ENCODE data around the gene TLX2. TPM values are rescaled to one million over a fixed set of nuclear protein-coding genes. Genes with fewer than 3 reads are reported as not detected.

Gene TLX2
- total and polyA plus RNA-seq, 2 of the 13 experiments (the other 11 are each of a cell fraction or from before 2014, with no cell fraction given) = 0.05 to 0.20 TPM

DNA sequence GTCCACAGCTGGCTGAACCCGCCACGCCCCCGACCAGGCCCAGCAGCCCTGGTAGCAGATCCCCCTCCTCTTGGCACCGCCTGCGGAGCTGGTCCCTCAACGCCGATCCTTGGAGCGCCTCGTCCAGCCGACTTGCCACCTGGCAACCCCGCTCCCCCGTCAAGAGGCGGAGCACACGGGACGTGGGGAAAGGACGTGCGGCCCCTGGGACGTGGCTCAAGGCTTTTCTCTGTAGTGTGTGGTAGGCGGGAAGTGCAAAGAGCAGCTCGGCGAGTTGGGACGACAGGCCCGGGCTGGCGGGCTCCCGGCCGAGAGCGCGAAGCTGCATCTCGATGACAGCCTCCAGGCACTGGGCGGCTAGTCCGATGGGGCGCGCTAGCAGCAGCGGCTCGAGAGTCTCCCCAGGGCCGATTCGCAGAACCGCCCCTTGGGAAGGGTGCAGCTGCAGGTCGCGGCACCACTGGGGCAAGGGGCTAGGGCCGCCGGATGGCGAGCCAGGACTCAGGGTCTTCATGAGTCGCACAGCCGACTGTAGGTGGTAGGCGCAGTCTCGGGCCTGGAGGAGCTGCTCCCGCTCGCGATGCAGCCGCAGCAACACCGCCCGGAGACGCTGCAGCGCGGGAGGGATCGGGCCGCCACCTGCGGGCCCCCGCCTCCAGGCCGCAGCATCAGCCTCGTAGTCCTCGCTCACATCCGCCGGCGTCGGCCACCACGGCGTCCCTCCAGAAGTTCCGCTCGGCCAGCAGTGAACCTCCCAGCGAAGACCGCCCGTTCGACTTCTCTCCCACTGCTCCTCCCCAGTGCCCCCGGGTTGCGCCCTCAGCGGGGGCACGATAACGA, 32.1 kb upstream of the TLX2 start (continued):
- TF ChIP-seq KAT2B (IDR thresholded peaks at IDR 0.05; ENCODE audit: borderline replicate concordance, low read depth, low read length) (no peak), ZNF33A (CRISPR knock-in tag; IDR thresholded peaks at IDR 0.05; ENCODE audit: borderline replicate concordance) (no peak), POLR2AphosphoS2 (IDR thresholded peaks at IDR 0.05; ENCODE audit: low read depth, low read length) (no peak), AGO1 (IDR thresholded peaks at IDR 0.05; ENCODE audit: low read depth, low read length, poor library complexity, severe bottlenecking) (peak; percentile 81), SMYD3 (CRISPR knock-in tag; IDR thresholded peaks at IDR 0.05) (peak; percentile 61), STAT5B (CRISPR knock-in tag; IDR thresholded peaks at IDR 0.05) (no peak), ZNF234 (CRISPR knock-in tag; conservative IDR thresholded peaks at IDR 0.05) (no peak; the same call in 1 of the 2 replicates), ZNF138 (CRISPR knock-in tag; IDR thresholded peaks at IDR 0.05; ENCODE audit: low read depth) (peak; percentile 94), CREM (IDR thresholded peaks at IDR 0.05) (no peak), CREM (CRISPR knock-in tag; IDR thresholded peaks at IDR 0.05) (no peak), KLF16 (CRISPR knock-in tag; IDR thresholded peaks at IDR 0.05) (no peak), KDM6A (CRISPR knock-in tag; IDR thresholded peaks at IDR 0.05; ENCODE audit: low read depth) (no peak), ELF4 (CRISPR knock-in tag; IDR thresholded peaks at IDR 0.05; ENCODE audit: borderline replicate concordance) (no peak; the same call in 1 of the 2 replicates), SYNCRIP (IDR thresholded peaks at IDR 0.05; ENCODE audit: insufficient read depth, low read depth, low read length) (no peak), PTBP1 (IDR thresholded peaks at IDR 0.05; ENCODE audit: low read depth, low read length, poor library complexity, severe bottlenecking) (no peak), AKAP8 (CRISPR knock-in tag; IDR thresholded peaks at IDR 0.05) (peak; percentile 18; the same call in 1 of the 2 replicates)
- TF ChIP-seq, protein P1, sequence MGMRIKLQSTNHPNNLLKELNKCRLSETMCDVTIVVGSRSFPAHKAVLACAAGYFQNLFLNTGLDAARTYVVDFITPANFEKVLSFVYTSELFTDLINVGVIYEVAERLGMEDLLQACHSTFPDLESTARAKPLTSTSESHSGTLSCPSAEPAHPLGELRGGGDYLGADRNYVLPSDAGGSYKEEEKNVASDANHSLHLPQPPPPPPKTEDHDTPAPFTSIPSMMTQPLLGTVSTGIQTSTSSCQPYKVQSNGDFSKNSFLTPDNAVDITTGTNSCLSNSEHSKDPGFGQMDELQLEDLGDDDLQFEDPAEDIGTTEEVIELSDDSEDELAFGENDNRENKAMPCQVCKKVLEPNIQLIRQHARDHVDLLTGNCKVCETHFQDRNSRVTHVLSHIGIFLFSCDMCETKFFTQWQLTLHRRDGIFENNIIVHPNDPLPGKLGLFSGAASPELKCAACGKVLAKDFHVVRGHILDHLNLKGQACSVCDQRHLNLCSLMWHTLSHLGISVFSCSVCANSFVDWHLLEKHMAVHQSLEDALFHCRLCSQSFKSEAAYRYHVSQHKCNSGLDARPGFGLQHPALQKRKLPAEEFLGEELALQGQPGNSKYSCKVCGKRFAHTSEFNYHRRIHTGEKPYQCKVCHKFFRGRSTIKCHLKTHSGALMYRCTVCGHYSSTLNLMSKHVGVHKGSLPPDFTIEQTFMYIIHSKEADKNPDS (CRISPR knock-in tag; IDR thresholded peaks at IDR 0.05) = 0 out of 2 replicates have a peak, but pooled peaks have one; percentile 86
- TF ChIP-seq, protein P2, sequence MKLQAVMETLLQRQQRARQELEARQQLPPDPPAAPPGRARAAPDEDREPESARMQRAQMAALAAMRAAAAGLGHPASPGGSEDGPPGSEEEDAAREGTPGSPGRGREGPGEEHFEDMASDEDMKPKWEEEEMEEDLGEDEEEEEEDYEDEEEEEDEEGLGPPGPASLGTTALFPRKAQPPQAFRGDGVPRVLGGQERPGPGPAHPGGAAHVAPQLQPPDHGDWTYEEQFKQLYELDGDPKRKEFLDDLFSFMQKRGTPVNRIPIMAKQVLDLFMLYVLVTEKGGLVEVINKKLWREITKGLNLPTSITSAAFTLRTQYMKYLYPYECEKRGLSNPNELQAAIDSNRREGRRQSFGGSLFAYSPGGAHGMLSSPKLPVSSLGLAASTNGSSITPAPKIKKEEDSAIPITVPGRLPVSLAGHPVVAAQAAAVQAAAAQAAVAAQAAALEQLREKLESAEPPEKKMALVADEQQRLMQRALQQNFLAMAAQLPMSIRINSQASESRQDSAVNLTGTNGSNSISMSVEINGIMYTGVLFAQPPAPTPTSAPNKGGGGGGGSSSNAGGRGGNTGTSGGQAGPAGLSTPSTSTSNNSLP (IDR thresholded peaks at IDR 0.05; ENCODE audit: low read depth, low read length) = no peak
- TF ChIP-seq, protein P3, sequence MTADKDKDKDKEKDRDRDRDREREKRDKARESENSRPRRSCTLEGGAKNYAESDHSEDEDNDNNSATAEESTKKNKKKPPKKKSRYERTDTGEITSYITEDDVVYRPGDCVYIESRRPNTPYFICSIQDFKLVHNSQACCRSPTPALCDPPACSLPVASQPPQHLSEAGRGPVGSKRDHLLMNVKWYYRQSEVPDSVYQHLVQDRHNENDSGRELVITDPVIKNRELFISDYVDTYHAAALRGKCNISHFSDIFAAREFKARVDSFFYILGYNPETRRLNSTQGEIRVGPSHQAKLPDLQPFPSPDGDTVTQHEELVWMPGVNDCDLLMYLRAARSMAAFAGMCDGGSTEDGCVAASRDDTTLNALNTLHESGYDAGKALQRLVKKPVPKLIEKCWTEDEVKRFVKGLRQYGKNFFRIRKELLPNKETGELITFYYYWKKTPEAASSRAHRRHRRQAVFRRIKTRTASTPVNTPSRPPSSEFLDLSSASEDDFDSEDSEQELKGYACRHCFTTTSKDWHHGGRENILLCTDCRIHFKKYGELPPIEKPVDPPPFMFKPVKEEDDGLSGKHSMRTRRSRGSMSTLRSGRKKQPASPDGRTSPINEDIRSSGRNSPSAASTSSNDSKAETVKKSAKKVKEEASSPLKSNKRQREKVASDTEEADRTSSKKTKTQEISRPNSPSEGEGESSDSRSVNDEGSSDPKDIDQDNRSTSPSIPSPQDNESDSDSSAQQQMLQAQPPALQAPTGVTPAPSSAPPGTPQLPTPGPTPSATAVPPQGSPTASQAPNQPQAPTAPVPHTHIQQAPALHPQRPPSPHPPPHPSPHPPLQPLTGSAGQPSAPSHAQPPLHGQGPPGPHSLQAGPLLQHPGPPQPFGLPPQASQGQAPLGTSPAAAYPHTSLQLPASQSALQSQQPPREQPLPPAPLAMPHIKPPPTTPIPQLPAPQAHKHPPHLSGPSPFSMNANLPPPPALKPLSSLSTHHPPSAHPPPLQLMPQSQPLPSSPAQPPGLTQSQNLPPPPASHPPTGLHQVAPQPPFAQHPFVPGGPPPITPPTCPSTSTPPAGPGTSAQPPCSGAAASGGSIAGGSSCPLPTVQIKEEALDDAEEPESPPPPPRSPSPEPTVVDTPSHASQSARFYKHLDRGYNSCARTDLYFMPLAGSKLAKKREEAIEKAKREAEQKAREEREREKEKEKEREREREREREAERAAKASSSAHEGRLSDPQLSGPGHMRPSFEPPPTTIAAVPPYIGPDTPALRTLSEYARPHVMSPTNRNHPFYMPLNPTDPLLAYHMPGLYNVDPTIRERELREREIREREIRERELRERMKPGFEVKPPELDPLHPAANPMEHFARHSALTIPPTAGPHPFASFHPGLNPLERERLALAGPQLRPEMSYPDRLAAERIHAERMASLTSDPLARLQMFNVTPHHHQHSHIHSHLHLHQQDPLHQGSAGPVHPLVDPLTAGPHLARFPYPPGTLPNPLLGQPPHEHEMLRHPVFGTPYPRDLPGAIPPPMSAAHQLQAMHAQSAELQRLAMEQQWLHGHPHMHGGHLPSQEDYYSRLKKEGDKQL (CRISPR knock-in tag; IDR thresholded peaks at IDR 0.05; ENCODE audit: low read depth) = no peak

All from HepG2 (cell line).